Panc1 (cell line): Measurements from ENCODE around the gene NPR1. TPM values are rescaled to one million over a fixed set of nuclear protein-coding genes. Genes with fewer than 3 reads are reported as not detected.

ENCODE experiments used
- ATAC-seq: fragments of 200-7000 bp; cut with Tn5 transposase; 2 replicates; pipeline ENCODE4 v1.9.1; 2020; ENCODE audit warnings: mild to moderate bottlenecking, moderate library complexity
- BruUV-seq: library from RNA; stranded (reverse); fragments of 400-500 nt; replicated peaks from 2 replicates; lab custom pipeline; 2021; lab: Mats Ljungman, UMichigan
- CTCF ChIA-PET: fragments of 300-600 bp; sonication (Branson Sonifier 250); formaldehyde crosslinking; loops from one replicate; lab custom pipeline; 2022; ENCODE audit warnings: antibody characterized with exemption; lab: Charles Lee
- POLR2A ChIA-PET: fragments of 300-600 bp; sonication (Branson Sonifier 250); formaldehyde crosslinking; loops from one replicate; lab custom pipeline; 2022; ENCODE audit warnings: antibody characterized with exemption; lab: Charles Lee
- DNase-seq: peaks from one replicate; pipeline ENCODE4 v3.0.0-alpha.2; 2010; ENCODE audit warnings: low read depth, low spot score
- H3K27ac ChIP-seq: 2 replicates; pipeline ENCODE4 v1.5.1; 2011; ENCODE audit warnings: mild to moderate bottlenecking, low read length, inconsistent platforms
- H3K27me3 ChIP-seq: fragments of 200-500 bp; sonication (Bioruptor generic); 2 replicates; pipeline ENCODE4 v1.6.0; 2014; ENCODE audit warnings: low read length, inconsistent platforms; ENCODE audit not compliant: control insufficient read depth, insufficient read depth
- H3K36me3 ChIP-seq: fragments of 200-500 bp; sonication (Bioruptor generic); 2 replicates; pipeline ENCODE4 v1.5.1; 2014; ENCODE audit warnings: inconsistent platforms, mild to moderate bottlenecking, low read length, moderate library complexity; ENCODE audit not compliant: control insufficient read depth, insufficient read depth
- H3K4me1 ChIP-seq: 2 replicates; pipeline ENCODE4 v1.5.1; 2011; ENCODE audit warnings: inconsistent platforms, mild to moderate bottlenecking, low read length, moderate library complexity; ENCODE audit not compliant: control insufficient read depth, insufficient read depth
- H3K4me3 ChIP-seq, 2 experiments: 2 replicates each; pipeline ENCODE4 v1.5.1; 2011 to 2012; ENCODE audit warnings: low read depth in 2 of 2, low read length in 2 of 2, mild to moderate bottlenecking in 2 of 2, inconsistent platforms in 1 of 2, moderate library complexity in 1 of 2
- H3K9me3 ChIP-seq: fragments of 200-500 bp; sonication (Bioruptor generic); 2 replicates; pipeline ENCODE4 v1.5.1; 2014; ENCODE audit warnings: low read depth, mild to moderate bottlenecking, inconsistent platforms, low read length, moderate library complexity; ENCODE audit not compliant: control insufficient read depth, insufficient read depth
- CTCF ChIP-seq: fragments of 450-650 bp; IDR thresholded peaks from 2 replicates; pipeline ENCODE4 v1.5.1; 2017; ENCODE audit warnings: mild to moderate bottlenecking
- POLR2AphosphoS5 ChIP-seq: IDR thresholded peaks from 2 replicates; pipeline ENCODE4 v1.6.1; 2012; ENCODE audit warnings: mild to moderate bottlenecking, low read depth, low read length, moderate library complexity
- REST ChIP-seq, 2 experiments: IDR thresholded peaks; 2 replicates each; pipeline ENCODE4 v1.6.1; 2011 to 2012; ENCODE audit warnings: low read depth in 2 of 2, control low read depth in 1 of 2, low read length in 1 of 2, mild to moderate bottlenecking in 1 of 2, moderate library complexity in 1 of 2; ENCODE audit not compliant: insufficient read depth in 1 of 2
- SIN3A ChIP-seq: IDR thresholded peaks from 2 replicates; pipeline ENCODE4 v1.6.1; 2012; ENCODE audit warnings: low read depth, mild to moderate bottlenecking, low read length, moderate library complexity, borderline replicate concordance; ENCODE audit not compliant: insufficient read depth
- TCF7L2 ChIP-seq: IDR thresholded peaks from 2 replicates; pipeline ENCODE4 v1.6.1; 2011; ENCODE audit warnings: mild to moderate bottlenecking, low read depth, low read length, inconsistent platforms
- in situ Hi-C: cut with HindIII; loops from 2 replicates; pipeline ENCODE4 v1.10.0; 2016; ENCODE audit warnings: low sequenced_read_pairs, low pct_unique_long_range_greater_than_20kb
- intact Hi-C: fragments of 100-400 bp; cut with micrococcal nuclease; formaldehyde crosslinking; loops from one replicate; pipeline ENCODE4 v1.10.0; 2022; ENCODE audit not compliant: unreplicated experiment
- total RNA-seq: library from RNA; stranded (reverse); gene quantifications from one replicate; pipeline ENCODE4 v1.2.1, GENCODE V29; 2021; ENCODE audit not compliant: unreplicated experiment

Gene NPR1
- total RNA-seq, 1 experiment from 2014 or later: 0.36 TPM

- Histone ChIP-seq H3K9me3 (no peaks in the 10 kb centered on the region), H3K36me3 (no peaks in the 10 kb centered on the region), H3K27ac (no peak overlapping the region), H3K4me1 (peaks cover 7% of the 10 kb centered on the region), H3K4me3 (no peak overlapping the region), H3K27me3 (no peaks in the 10 kb centered on the region)
- in situ Hi-C loops (no loop called here), intact Hi-C loops (no loop called here)
- ChIA-PET POLR2A (no interaction called here), CTCF (interaction anchor here (0.7 kb wide), 1 partner anchor 124 kb away, joined by 4 read pairs; no protein-coding TSS in a partner anchor)
- TF ChIP-seq REST (IDR thresholded peaks at IDR 0.05; ENCODE audit: insufficient read depth in 1 of 2, low read depth in 2 of 2, low read length in 1 of 2) (no peak), CTCF (no peak), POLR2AphosphoS5 (no peak), SIN3A (no peak), TCF7L2 (no peak)
- ATAC-seq (no peak), DNase-seq (no peak)
- no TSS peak for BruUV-seq
Observed at GRCh38 chr1:153696741-153697140, 18.3 kb downstream of the NPR1 start.

DNA sequence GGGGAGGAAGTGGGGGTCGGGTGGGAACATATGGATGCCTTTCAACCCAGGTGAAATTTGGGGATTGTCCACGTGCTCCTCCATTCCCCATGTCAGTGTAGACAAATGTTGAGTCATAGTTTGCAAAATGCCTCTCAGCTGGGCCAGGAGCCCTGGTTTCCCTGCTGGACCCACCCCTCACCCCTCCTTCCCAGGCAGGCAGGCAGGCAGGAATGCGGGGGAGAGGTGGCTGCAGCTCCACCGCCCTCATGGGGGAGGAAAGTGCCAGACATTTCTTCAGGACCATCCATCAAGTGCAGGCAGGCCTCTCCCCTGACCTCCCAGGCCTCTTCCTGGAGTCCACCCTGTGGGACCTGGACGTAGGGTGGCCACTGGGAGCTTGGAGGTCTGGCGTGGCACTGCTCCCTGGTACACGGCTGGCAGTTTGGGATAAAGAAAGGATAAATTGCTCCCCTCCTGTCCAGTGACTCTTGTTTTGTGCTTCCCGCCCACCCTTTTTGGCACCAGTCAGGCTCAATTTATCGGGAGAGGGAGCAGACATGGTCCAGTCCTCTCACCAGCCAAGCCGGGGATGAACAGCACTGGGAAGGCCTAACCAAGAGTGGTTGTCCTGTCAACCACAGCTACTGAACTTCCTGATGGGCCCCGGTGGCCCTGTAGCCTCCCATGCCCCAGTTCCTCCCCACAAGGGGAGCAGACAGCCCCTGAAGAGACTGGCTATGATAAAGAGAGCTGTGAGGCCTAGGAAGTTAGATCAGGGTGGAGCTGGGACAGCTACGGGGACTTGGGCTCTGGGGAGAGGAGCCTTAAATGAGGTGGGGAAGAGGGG is 18.9 kb downstream of the NPR1 start:
- H3K27ac ChIP-seq: peak overlapping the region; percentile 32; the same call in 1 of the 2 replicates
- no peaks in the 10 kb centered on the region for H3K27me3 ChIP-seq
- H3K36me3 ChIP-seq: no peaks in the 10 kb centered on the region
- peaks cover 7% of the 10 kb centered on the region for H3K4me1 ChIP-seq
- intact Hi-C loops: no loop called here
- ChIA-PET CTCF (no interaction called here), POLR2A (no interaction called here)
- TF ChIP-seq CTCF (no peak), TCF7L2 (no peak), SIN3A (no peak), POLR2AphosphoS5 (no peak), REST (IDR thresholded peaks at IDR 0.05; ENCODE audit: insufficient read depth in 1 of 2, low read depth in 2 of 2, low read length in 1 of 2) (no peak)
- ATAC-seq: peak; percentile 64
- no peaks in the 10 kb centered on the region for H3K9me3 ChIP-seq
- no peak overlapping the region for H3K4me3 ChIP-seq
- in situ Hi-C loops: no loop called here
- DNase-seq: no peak
- no TSS peak for BruUV-seq
